Measurements from ENCODE around the gene LAMP2. TPM values are rescaled to one million over a fixed set of nuclear protein-coding genes. Genes with fewer than 3 reads are reported as not detected.

The LAMP2 gene
- total and polyA plus RNA-seq, 9 of the 15 experiments (the other 6 are each of a cell fraction or from before 2014, with no cell fraction given) = 22.3 to 77.7 (median 48.6) TPM

DNA sequence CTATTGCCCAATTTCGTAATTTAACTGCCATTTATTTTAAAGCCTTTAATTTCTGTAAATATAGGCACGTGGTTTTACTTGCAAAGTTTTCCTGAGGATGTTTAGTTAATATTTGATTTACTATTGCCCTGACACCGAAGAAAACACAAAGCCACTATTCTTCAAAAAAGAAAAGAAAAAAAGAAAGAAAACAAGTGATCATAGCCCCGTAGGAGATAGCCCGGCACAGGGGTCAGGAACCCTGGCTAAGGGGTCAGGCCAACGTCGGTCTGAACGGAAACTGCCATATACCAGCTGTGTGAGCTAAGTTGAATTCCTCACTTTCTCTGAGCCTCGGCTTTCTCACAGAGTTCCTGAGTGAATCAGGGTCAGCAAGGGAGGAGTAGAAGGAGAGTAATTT, 17.7 kb upstream of the LAMP2 start:
- H3K9ac ChIP-seq (ENCODE audit: insufficient read depth in 1 of 2, low read depth in 2 of 2, low read length in 2 of 2) = peak overlapping the region in 1 of 2 experiments; percentile 9; a peak in 2 of 4 replicates
- no peaks in the 10 kb centered on the region for H4K20me1 ChIP-seq (replicated peaks; ENCODE audit: control insufficient read depth, insufficient read depth, low read length)
- intact Hi-C loops (cut with micrococcal nuclease) = no loop called here
- ATAC-seq = no peak
- peaks cover 20 to 29% of the 10 kb centered on the region in 2 experiments; a peak in 4 of 5 replicates for H3K4me1 ChIP-seq (replicated peaks in 1 of 2; ENCODE audit: control insufficient read depth in 2 of 2, insufficient read depth in 2 of 2, low read length in 2 of 2)
- H3K27me3 ChIP-seq (ENCODE audit: control insufficient read depth in 2 of 2, insufficient read depth in 2 of 2, low read length in 2 of 2) = no peaks in the 10 kb centered on the region
- 71% methylated on average over 8 of the region's 9 CpGs for WGBS (ENCODE audit: insufficient coverage, low coverage, missing lambda C conversion rate)
- no peaks in the 10 kb centered on the region for H3K79me2 ChIP-seq (ENCODE audit: control insufficient read depth, insufficient read depth, low read length)
- H3K4me3 ChIP-seq = no peak overlapping the region
- in situ Hi-C loops (cut with MboI) = no loop called here
- DNase-seq (ENCODE audit: extremely low read depth in 1 of 4, low spot score in 3 of 4) = no peak
- H3K36me3 ChIP-seq (ENCODE audit: control insufficient read depth, insufficient read depth, low read length) = no peaks in the 10 kb centered on the region
- BruUV-seq (replicated peaks) = no TSS peak
- H2AFZ ChIP-seq (ENCODE audit: low read depth, low read length) = peak overlapping the region; percentile 66
- peak overlapping the region; percentile 96; the same call in 1 of the 3 replicates for H3K27ac ChIP-seq (ENCODE audit: extremely low read depth, low read depth, low read length)
- no peak for FAIRE-seq
- H3K9me1 ChIP-seq (ENCODE audit: control insufficient read depth, insufficient read depth, low read length) = no peaks in the 10 kb centered on the region
- no peak overlapping the region for H3K4me2 ChIP-seq (ENCODE audit: insufficient read depth, low read length)
- TF ChIP-seq MXI1 (IDR thresholded peaks at IDR 0.05; ENCODE audit: low read depth, low read length) = no peak
- no peak for TF ChIP-seq POU5F1 (IDR thresholded peaks at IDR 0.05; ENCODE audit: borderline replicate concordance, low read depth, low read length, partially characterized antibody)
- no peak for TF ChIP-seq ZNF589 (CRISPR knock-in tag; IDR thresholded peaks at IDR 0.05; ENCODE audit: low read depth)
- TF ChIP-seq, protein P1, sequence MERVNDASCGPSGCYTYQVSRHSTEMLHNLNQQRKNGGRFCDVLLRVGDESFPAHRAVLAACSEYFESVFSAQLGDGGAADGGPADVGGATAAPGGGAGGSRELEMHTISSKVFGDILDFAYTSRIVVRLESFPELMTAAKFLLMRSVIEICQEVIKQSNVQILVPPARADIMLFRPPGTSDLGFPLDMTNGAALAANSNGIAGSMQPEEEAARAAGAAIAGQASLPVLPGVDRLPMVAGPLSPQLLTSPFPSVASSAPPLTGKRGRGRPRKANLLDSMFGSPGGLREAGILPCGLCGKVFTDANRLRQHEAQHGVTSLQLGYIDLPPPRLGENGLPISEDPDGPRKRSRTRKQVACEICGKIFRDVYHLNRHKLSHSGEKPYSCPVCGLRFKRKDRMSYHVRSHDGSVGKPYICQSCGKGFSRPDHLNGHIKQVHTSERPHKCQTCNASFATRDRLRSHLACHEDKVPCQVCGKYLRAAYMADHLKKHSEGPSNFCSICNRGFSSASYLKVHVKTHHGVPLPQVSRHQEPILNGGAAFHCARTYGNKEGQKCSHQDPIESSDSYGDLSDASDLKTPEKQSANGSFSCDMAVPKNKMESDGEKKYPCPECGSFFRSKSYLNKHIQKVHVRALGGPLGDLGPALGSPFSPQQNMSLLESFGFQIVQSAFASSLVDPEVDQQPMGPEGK (CRISPR knock-in tag; IDR thresholded peaks at IDR 0.05; ENCODE audit: borderline replicate concordance) = no peak
- no peak for TF ChIP-seq SNRNP70 (optimal IDR thresholded peaks at IDR 0.05; ENCODE audit: low read depth, low read length)
- TF ChIP-seq RB1 (IDR thresholded peaks at IDR 0.05; ENCODE audit: low read depth) = no peak
- no peak for TF ChIP-seq ZNF717 (CRISPR knock-in tag; IDR thresholded peaks at IDR 0.05)
- TF ChIP-seq, protein P2, sequence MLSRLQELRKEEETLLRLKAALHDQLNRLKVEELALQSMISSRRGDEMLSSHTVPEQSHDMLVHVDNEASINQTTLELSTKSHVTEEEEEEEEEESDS (CRISPR knock-in tag; IDR thresholded peaks at IDR 0.05) = no peak
- TF ChIP-seq, protein P3, sequence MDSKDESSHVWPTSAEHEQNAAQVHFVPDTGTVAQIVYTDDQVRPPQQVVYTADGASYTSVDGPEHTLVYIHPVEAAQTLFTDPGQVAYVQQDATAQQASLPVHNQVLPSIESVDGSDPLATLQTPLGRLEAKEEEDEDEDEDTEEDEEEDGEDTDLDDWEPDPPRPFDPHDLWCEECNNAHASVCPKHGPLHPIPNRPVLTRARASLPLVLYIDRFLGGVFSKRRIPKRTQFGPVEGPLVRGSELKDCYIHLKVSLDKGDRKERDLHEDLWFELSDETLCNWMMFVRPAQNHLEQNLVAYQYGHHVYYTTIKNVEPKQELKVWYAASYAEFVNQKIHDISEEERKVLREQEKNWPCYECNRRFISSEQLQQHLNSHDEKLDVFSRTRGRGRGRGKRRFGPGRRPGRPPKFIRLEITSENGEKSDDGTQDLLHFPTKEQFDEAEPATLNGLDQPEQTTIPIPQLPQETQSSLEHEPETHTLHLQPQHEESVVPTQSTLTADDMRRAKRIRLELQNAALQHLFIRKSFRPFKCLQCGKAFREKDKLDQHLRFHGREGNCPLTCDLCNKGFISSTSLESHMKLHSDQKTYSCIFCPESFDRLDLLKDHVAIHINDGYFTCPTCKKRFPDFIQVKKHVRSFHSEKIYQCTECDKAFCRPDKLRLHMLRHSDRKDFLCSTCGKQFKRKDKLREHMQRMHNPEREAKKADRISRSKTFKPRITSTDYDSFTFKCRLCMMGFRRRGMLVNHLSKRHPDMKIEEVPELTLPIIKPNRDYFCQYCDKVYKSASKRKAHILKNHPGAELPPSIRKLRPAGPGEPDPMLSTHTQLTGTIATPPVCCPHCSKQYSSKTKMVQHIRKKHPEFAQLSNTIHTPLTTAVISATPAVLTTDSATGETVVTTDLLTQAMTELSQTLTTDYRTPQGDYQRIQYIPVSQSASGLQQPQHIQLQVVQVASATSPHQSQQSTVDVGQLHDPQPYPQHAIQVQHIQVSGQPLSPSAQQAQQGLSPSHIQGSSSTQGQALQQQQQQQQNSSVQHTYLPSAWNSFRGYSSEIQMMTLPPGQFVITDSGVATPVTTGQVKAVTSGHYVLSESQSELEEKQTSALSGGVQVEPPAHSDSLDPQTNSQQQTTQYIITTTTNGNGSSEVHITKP (IDR thresholded peaks at IDR 0.05; ENCODE audit: partially characterized antibody) = no peak
- no peak for TF ChIP-seq L3MBTL2 (IDR thresholded peaks at IDR 0.05)
- TF ChIP-seq ZNF444 (CRISPR knock-in tag; IDR thresholded peaks at IDR 0.05) = no peak
- no peak for TF ChIP-seq GABPA (tag; conservative IDR thresholded peaks at IDR 0.05; ENCODE audit: low read depth)
- TF ChIP-seq ZNF384 (IDR thresholded peaks at IDR 0.05; ENCODE audit: low read depth, low read length) = no peak
- TF ChIP-seq CC2D1A (IDR thresholded peaks at IDR 0.05) = no peak
- no peak for TF ChIP-seq ZNF24 (IDR thresholded peaks at IDR 0.05)
- ChIA-PET POLR2A (no interaction called here), CTCF (ENCODE audit: low intra/inter-chr PET ratio) (no interaction called here)
- H3K9me3 ChIP-seq (replicated peaks; ENCODE audit: control insufficient read depth, insufficient read depth, low read depth, low read length) = no peaks in the 10 kb centered on the region

All from K562 (cell line).